ENCODE data around the gene RAD51B.

Gene RAD51B

DNA sequence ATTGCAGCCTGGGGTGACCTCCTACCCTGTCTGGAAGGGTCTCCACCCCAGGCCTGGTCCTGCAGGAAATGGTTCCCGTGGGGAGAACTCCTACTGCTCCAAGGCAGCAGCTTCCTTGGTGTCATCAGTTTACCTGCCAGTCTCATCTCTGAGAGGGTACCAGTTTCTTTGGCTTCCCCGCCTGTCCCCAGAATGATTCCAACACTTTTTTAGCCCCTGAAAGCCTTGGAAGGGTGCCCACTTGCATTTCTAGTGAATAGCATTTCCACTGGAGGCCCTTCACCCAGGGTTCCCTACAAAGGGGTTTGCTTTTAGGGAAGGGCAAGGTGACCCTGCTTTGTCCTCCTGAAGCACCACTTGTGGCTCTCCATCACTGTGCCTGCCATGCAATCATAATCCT lies 689.0 kb downstream of the RAD51B start:
- DNase-seq (ENCODE audit: low read depth in 2 of 2): no peak
- H3K4me3 ChIP-seq (replicated peaks in 1 of 2; ENCODE audit: low read depth in 2 of 2, low read length in 2 of 2): no peak overlapping the region
- TF ChIP-seq, protein P1, sequence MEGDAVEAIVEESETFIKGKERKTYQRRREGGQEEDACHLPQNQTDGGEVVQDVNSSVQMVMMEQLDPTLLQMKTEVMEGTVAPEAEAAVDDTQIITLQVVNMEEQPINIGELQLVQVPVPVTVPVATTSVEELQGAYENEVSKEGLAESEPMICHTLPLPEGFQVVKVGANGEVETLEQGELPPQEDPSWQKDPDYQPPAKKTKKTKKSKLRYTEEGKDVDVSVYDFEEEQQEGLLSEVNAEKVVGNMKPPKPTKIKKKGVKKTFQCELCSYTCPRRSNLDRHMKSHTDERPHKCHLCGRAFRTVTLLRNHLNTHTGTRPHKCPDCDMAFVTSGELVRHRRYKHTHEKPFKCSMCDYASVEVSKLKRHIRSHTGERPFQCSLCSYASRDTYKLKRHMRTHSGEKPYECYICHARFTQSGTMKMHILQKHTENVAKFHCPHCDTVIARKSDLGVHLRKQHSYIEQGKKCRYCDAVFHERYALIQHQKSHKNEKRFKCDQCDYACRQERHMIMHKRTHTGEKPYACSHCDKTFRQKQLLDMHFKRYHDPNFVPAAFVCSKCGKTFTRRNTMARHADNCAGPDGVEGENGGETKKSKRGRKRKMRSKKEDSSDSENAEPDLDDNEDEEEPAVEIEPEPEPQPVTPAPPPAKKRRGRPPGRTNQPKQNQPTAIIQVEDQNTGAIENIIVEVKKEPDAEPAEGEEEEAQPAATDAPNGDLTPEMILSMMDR (IDR thresholded peaks at IDR 0.05; ENCODE audit: low read depth, low read length): no peak

DNA sequence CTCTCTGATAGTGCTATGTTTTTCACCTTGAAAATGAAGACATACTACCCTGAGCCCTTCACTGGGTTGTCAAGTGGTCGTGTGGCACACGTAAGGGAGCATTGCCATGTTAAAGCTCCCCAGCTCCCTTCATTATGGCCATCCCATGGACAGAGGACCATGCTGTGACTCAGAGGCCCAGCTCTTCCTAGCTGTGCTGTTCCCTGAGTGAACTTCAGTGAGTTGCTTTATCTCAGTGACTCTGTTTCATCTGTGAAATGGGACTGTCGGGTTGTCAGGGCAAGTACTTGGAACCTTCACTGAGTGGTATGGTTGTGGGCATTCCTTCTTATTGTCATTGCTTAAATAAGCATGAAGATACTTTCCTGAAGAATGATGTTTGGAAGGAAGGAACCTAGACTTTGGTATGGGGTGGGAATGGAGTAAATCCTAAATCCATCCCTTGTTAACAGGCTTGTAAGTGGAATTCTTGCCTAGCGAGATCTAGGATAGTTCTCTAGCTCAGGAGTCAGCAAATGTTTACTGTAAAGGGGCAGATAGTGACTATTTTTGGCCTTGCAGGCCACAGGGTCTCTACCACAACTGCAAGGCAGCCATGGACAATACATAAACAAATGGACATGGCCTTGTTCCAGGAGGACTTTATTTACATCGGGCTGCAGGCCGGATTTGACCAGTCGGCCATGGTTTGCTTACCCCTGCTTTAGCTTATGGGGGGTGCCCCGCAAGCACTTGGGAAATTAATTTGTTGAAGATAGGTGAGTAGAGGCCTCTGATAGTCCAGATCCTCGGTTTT lies 689.8 kb downstream of the RAD51B start:
- H3K4me3 ChIP-seq (replicated peaks in 1 of 2; ENCODE audit: low read depth in 2 of 2, low read length in 2 of 2): no peak overlapping the region
- no peak for DNase-seq (ENCODE audit: low read depth in 2 of 2)
- TF ChIP-seq, protein P1 (IDR thresholded peaks at IDR 0.05; ENCODE audit: low read depth, low read length): no peak

DNA sequence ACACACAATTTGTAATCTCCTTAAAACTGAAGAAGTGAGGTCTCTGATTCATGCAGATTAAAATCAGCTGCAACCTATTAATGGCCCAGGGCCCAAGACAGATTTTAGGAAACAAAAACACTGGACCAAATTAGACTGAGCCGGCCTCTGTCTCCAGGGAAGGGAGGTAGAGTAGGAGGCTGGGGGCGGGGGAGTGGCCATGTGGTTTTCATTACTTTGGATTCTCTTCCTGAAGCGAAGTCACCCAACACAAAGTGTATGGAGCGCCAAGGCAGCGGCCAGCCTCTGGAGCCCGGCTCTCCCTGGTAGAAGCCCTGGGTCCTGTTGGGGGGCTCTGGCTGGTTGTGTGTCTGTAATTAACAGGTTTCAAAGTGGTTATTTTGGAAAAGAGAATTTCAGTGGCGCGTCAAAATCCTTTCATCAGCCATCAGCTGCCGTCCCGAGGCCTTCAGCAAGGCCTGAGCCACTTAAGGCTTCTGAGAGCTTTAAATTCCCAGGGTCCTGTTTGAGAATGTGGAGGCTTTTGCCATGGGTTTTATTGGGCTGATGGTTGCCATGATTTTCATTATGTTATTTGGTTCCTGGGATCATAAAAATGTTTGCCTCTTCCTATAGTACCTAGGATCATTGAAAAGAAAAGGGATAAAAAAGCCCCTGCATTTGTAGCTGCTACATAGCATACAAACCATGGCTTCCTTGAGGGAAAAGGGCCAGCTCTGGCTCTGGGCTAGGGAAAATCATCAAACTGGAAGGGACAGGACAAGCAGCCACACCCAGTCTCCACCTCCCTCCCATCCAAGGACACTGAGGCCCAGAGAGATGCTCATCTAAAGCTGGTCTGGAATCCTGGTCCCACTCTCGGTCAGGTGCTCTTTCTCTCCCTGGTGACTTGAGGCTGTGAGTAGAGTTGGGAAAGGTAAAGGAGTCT lies 690.9 kb downstream of the RAD51B start:
- TF ChIP-seq, protein P1 (IDR thresholded peaks at IDR 0.05; ENCODE audit: low read depth, low read length): no peak
- H3K4me3 ChIP-seq (replicated peaks in 1 of 2; ENCODE audit: low read depth in 2 of 2, low read length in 2 of 2): no peak overlapping the region
- DNase-seq (ENCODE audit: low read depth in 2 of 2): peak; percentile 54 to 66

DNA sequence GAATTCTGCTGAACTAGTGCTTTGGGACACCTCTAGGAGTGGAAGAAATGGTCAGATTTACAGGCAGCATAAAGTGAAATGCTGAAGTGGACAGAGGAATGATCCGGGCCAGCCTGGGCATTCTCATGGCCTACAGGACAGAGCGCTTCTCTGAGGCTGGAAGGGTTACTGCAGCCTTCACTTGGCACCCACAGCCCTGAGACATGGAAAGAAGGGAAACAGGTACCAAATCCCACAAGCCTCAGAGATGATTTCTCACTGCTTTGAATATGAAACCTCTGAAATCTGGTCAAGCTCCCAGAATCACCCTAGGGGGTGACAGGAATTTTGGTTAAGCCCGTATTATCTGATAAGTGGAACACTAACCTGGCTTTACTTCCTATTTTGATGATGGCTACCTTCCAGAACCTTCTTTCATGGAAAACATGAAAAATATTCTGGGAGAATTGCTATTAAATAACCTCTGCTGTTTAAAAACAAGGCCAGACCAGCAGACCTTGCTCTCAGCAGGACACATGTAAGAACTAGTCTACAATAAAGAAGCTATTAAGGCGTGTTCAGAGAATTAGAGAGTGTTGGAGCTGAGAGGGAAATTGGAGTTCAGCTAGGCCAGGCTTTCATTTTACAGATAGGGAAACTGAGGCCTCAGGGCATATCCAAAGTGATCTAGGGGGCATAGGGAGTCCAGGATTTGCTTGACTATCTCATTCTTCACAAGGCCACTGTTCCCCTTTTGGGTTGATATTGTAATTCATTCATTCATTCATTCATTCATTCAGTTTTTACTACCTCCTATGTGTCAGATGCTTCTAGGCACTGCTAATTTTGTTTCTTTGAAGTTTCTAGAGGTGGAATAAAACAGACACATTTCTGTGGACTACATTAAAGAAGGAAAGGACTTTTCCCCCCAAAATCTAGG lies 691.8 kb downstream of the RAD51B start:
- DNase-seq (ENCODE audit: low read depth in 2 of 2): peak in 1 of 2 donors; percentile 45
- H3K4me3 ChIP-seq (replicated peaks in 1 of 2; ENCODE audit: low read depth in 2 of 2, low read length in 2 of 2): no peak overlapping the region
- TF ChIP-seq, protein P1 (IDR thresholded peaks at IDR 0.05; ENCODE audit: low read depth, low read length): no peak

DNA sequence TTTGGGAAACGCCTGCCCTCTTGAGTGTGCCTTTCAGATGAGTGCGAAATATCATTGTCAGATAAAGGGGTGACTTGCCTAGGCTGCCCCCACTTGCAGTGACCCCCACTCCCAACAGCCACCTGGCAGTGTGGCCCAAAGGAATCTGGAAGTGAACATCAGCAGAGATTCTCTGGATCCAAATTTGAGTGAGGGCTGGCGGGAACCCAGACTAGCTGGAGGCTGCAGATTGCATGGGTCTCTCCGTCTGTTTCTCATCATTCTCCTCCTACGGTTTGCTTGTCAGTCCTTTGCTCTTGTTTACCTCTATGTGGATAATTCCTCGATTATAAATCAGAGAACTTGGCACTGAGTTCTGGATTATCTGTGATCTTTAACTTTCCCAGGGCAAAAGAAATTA lies 692.5 kb downstream of the RAD51B start:
- H3K4me3 ChIP-seq (replicated peaks in 1 of 2; ENCODE audit: low read depth in 2 of 2, low read length in 2 of 2): no peak overlapping the region
- TF ChIP-seq, protein P1 (IDR thresholded peaks at IDR 0.05; ENCODE audit: low read depth, low read length): no peak
- peak in 1 of 2 donors; percentile 63 for DNase-seq (ENCODE audit: low read depth in 2 of 2)

DNA sequence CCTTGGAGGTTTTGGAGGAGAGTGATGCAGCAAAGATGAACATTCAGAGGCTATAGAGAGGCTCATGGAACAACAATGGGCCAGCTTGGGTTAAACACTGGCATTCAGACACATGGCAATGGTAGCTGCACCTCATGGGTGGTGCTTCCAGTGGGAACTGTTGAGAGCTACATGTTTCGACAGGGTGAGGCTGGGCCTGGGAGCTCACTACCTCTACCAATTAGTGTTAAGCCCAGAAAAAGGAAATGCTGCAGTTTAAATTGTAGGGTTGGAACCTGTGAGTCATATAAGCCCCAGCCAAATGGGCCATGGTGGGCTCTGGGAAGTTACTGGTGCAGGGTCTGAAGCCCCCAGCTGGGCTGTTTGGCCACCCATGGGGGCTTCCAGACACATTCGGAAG lies 693.6 kb downstream of the RAD51B start:
- no peak for DNase-seq (ENCODE audit: low read depth in 2 of 2)
- no peak overlapping the region for H3K4me3 ChIP-seq (replicated peaks in 1 of 2; ENCODE audit: low read depth in 2 of 2, low read length in 2 of 2)
- TF ChIP-seq, protein P1 (IDR thresholded peaks at IDR 0.05; ENCODE audit: low read depth, low read length): no peak

Measured in cardiac fibroblast (primary cell).